ENCODE measurements around the gene GJA1.

GJA1 gene

DNA sequence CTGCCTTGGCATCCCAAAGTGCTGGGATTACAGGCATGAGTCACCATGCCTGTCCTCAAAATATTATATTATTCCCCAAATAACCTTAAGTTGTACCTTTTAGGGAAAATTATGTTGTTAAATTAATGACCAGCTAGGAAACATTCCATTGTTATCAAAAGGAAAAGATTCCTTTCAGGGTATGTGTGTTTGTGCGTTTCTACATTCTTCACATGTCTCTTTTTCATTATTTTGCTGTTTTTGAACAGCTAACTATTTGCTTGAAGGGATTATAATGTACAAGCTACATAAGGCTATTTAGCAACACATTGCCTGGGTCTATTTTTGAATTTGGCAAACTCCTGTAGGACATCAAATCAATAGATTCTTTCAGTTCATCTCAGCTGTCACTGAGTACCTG is 57.1 kb downstream of the GJA1 start:
- DNase-seq, result no peak

DNA sequence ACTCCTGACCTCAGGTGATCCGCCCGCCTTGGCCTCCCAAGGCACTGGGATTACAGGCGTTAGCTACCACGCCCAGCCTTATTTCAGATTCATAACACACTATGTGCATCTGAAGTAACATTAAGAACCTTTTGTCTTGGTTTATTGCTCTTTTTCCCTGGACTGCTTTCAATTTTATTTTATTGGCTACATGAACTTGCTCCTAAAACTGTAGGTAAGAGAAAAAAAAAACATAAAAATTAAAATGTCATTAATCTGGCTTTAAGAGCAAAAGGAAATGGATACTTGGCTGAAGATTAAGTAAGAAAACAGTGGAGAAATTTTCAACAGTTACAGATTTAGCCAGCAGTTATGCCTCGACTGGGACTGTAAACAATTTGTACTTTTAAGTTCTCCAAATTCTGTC is 62.5 kb downstream of the GJA1 start:
- DNase-seq, result no peak

DNA sequence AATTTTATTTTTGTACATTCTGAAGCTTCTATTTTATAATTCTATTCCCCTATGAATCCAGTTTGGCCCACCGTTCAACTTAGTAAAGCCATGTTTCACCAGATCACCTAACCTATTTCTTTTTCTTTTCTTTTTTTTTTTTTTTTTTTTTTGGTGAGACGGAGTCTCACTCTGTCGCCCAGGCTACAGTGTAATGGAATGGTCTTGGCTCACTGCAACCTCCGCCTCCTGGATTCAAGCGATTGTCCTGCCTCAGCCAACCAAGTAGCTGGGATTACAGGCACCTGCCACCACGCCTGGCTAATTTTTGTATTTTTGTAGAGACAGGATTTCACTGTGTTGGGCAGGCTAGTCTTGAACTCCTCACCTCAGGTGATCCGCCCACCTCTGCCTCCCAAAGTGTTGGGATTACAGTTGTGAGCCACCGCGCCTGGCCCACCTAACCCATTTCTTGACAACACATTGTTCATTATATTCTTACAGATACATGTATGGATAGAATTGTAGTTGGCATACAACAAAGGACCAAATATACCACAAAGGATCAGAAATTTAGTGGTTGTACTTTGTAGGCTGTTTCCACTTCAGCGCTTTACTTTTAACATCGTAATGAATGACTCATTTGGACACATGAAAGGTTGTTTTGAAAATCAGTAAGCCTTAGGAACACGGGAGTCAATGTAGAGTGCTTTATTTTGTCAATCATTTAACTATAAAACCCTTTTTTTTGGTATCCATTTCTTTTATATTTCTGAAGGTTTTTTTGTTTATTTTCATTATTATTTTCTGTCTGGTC is 63.2 kb downstream of the GJA1 start:
- DNase-seq, result no peak
